ELF-1 (cell line): ENCODE measurements around the gene ALDH3A1.
A peak's percentile ranks its signal among the peaks of the same experiment; 100 is the strongest.

ENCODE experiments used
- DNase-seq: peaks from one replicate; pipeline ENCODE4 v3.0.0-alpha.2; 2016; ENCODE audit warnings: low read depth, low spot score

The ALDH3A1 gene

GRCh38 chr17:19719355-19720209 is 28.5 kb downstream of the ALDH3A1 start:
- peak; percentile 26 for DNase-seq

- peak; percentile 91 for DNase-seq
These were observed 29.3 kb downstream of the ALDH3A1 start for GRCh38 chr17:19718613-19719354.

DNA sequence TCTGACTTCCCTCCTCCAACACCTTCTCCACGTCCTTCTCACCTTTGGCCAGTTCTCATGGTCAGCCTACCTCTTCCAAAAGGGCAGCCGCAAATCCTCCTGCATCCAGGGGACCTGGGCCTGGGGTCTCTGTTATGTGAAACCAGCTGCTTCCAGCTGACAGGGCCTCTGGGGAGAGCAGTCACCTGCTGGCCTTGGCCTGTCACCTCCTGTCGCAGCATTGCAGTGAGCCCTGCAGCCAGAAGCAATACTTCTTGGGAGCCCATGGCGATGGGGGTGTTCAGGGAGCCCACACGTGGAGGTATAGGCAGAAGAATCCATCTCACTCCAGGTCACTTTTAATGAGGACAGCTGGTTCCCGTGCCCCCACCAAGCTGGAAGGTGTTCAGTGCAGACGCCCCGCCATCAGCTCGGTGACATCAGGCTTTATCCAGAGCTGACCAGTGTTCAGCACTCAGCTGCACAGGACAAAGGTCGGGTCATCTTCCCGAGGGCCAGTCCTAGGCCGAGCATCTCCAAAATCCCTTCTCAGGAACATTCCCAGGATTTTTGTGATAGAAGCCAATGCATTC is 30.0 kb downstream of the ALDH3A1 start:
- no peak for DNase-seq

DNA sequence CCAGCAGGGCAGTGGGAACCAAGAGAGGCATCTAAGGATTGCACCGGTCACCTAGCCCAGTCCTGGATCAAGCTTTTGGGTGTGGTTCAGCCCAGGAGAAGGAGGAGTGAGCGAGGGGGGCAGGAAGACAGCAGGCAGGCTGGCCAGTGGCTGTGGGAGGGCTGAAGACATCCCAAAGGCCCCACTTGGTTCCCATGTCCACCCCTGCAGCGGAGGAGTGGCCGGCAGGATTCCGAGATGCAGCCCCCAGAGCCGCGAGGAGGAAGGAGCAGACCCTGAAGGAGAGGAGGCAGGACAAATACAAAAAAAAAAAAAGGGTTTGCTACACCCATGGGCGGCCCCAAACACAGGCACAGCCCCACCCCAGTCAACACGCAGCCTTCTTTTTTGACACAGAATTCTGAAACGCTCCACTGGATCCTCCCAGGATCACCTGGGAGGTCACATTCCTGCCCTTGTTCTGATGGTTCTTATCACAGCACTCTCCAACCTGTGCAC is 30.6 kb downstream of the ALDH3A1 start:
- DNase-seq, result no peak

DNA sequence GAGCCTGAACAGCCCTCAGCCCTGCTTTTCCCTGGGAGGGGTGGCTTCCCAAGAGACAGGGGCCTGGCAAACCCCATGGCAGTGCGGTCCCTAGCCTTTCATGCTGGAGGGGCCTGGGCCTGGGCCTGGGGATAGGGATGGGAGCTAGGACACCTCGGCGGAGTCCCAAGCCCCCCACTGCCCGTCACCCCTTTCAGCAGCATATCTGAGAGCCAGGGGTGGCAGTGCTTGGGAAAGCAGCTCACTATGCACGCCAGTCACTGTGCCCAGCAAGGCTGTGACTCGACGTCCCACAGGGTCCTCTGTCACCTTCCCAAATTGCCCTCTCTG is 31.1 kb downstream of the ALDH3A1 start:
- no peak for DNase-seq

DNA sequence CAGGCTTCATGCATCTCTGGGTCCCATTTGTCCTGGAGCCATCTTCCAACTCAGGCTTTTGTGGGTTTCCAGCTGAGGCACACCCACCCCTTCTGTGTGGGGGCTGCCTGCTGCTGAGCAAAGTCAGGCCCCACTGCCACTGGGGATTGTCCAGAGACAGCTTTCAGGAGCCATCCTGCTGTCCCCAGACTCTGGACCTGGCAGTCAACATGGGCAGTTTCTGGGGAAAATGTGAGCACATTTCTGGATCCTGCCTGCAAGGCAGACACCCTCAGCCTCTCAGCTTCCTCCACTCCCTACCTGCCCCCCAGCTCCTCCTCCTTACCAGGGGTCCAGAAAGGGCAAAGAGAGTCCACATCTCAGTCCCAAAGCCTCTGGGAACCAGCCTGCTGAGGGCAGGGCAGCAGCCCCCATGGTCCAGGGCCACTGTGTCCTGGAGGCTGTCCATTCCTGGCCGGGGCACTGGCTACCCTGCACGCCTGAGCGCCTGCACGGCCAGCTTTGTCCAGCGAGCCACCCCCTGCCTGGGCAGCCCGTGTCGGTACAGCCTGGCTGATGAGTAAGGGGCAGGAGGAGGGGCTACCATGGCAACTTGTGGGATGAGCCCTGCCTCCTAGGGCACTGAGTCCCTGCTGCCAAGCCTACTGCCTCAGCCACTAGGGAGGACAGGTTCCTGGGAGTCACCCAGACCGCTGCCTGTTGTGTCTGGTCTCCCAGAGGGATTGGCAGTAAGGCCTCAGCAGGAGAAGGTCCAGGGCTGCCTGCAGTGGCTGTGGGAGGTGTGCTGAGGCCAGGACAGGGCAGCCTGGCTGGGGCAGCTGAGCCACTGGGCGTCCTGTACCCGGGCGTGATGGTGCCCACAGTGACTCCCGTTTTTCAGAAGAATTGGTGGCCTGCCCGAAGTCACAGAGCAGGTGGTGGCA is 31.7 kb downstream of the ALDH3A1 start, which contains the start of gene SLC47A2:
SLC47A2 (minus strand) TSS at position 477 of the 923 bp plus-strand sequence; CDS start at position 448, 29 bp downstream.
- DNase-seq, result no peak

DNA sequence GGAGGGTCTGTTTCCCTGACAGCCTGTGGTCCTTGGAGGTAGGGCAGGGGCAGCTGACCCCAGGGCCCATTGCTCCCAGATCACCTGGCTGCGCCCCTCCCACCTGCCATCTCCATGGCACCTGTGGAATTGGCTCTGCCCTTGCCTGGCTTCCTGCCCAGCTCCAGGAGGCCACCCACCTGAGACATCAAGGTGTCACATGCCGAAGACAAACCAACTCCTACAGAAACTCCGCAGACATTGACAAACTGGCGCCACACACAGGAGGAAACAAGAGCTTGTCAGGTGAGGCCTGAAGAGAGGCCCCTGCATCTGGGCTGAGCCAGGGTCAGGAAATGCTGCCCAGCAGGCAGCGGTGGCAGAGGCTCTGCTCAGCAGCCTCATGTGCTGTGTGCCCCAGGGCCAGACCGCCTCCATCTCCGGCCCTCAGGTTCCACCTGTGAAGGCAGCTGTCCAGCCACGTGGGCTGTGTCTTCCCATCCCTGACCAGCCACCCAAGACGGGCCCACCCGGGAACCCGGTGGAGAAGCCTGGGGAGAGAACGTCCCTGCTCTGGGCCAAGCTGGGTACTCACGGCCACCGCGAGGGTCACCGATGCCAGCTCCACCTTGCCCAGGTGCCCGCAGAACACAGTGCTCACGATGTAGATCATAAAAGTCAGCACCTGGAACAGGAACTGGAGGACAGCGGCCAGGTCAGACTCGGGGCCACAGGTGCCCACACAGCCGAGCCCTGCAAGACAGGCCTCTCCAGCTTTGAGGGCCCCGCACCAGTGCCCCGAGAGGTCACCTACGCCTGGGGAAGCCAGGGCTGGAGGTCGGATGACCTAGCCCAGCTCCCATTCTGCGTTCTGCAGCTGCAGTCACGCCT is 33.3 kb downstream of the ALDH3A1 start:
- no peak for DNase-seq

DNA sequence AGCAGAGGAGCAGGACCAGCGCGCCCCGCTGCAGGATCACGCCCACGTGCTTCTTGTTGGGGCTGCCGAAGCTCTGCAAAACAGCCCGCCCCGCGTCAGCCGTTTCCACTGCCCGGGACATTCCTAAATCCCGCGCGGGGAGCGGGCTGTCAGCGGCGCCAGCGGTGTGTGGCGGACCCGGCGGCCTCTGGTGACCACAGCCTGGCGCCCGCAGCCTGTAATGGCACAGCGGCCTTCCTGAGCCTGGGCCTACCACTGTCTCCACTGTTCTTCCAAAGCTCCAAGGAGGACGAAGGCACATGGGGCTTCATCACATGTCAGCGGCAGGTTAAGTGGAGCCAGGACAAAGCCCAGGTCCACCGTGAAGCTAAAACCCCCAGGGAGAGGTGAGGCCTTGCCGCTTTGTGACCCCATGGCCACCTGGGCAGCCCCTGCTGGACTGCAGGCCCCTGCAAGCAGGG is 34.2 kb downstream of the ALDH3A1 start:
- DNase-seq, result peak; percentile 26

GRCh38 chr17:19713462-19713861 is 34.6 kb downstream of the ALDH3A1 start:
- no peak for DNase-seq

- no peak for DNase-seq
These were observed 35.6 kb downstream of the ALDH3A1 start for GRCh38 chr17:19712436-19713004.

DNA sequence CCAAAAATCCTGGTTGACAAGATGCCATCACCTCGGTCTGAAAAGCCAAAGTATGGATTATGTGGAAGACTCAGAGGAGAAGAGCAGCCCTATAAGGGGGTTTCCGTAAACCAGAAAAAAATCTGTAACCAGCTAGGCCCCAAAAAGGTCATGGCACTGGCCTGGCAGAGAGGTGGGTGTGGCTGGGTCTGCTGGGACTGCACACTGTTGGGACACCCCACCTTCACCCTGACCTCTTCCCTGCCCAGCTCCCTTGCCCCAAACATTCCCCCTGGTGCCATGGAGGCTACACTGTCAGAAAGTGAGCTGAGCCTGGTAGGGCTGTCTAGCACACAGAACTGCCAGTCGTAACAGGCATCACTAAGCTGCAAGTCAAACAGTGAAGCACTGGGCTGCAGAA is 38.3 kb downstream of the ALDH3A1 start:
- no peak for DNase-seq

DNA sequence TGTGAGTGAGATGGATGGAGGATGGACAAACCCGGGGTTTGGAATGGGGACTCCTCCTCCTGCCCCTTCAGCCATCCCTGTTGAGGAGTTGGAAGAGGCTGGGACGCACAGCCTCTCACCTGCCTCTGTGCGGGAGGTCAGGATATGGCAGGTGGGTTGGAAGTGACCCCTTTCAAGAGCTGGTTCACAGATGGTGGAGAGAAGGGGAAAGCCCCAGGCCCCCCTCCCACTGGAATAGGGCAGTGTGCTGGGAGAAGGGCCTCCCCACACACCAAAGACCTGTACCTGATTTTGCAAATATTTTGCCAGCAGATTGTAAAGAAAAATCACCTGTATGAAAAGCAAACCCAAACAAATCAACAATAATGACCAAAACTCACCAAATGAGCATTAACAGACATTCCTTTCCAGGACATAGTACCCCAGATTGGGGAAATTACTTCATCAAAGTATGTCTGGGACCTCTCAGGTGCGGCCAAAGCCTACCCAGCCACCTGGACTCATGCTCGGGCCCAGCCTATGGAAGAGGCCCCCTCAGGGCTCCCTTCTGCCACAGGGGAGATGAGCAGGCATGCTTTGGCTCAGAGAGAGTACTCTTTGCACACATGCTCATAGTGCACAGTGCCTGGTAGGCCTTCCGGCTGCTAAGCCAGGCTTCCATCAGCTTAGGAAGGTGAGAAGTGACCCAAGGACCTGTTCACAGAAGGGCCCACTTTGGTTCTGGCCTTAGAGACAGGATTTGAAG is 39.5 kb downstream of the ALDH3A1 start:
- DNase-seq, result no peak

- DNase-seq, result no peak
These were observed 40.3 kb downstream of the ALDH3A1 start for GRCh38 chr17:19707728-19708221.

GRCh38 chr17:19706791-19707727 is 41.0 kb downstream of the ALDH3A1 start:
- DNase-seq, result no peak

GRCh38 chr17:19705771-19706770 is 42.0 kb downstream of the ALDH3A1 start:
- peak; percentile 60 for DNase-seq

- no peak for DNase-seq
These were observed 42.9 kb downstream of the ALDH3A1 start for GRCh38 chr17:19705201-19705600.
